Forelimb muscle (tissue), 1 donor: ENCODE data around the gene FGF12. TPM values are rescaled to one million over a fixed set of nuclear protein-coding genes. Genes with fewer than 3 reads are reported as not detected.

ENCODE experiments used
- DNase-seq: peaks from one replicate; pipeline ENCODE4 v3.0.0-alpha.2; 2013; ENCODE audit warnings: low read depth
- polyA plus RNA-seq: library from polyadenylated mRNA; unstranded; fragments of 120-200 nt; gene quantifications from one replicate; pipeline ENCODE4 v1.2.1, GENCODE V29; 2013; ENCODE audit not compliant: insufficient read length

The FGF12 gene
- polyA plus RNA-seq, 1 donor: 1.6 TPM

DNA sequence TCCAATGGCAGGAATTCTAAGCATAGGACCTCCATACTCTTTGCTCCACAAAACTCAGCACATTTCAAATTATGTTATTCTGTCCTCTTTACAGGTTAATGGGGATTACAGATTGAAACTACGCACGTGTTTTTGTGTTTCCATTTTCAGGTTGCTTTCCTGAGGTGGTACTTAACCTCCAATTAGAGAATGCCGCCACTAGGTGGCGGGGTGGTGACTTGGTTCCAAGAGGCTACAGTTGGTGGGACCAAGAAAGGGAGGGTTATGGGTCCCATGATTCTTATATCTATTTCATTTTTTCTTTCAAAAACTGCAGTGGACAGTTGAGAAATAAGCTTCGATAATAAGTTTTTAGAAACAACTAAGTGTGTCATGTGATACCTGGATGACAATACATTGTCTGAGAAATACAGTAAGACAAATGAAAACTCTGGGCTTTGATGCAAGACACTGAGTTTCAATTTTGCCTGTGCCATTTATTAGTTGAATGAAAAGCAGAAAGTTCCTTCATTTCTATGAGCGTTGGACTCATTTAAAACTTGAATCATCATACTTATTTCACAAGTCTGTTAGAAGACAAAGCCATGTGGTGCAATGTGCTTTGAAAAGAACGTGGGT, 539.0 kb downstream of the FGF12 start:
- DNase-seq: peak; percentile 2

- no peak for DNase-seq
Observed at GRCh38 chr3:192187485-192188051, 539.8 kb downstream of the FGF12 start.

DNA sequence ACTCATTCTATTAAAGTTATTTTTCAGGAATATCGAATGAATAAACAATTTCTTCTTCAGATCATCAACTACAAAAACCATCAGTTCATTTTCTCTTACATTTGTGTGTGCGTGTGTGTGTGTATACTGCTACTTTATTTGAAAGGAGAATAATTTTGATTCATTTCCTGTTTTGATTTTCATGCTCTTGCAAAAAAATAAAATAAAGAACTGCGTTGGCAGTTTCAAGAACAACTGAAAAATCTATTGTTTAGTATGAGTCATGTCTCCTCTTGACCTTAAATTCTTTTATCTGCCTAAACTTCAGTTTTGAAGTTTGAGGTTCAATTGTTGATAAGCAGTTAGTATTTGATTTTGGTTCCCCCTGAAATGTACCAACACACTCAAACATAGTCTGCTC, 540.8 kb downstream of the FGF12 start:
- no peak for DNase-seq

DNA sequence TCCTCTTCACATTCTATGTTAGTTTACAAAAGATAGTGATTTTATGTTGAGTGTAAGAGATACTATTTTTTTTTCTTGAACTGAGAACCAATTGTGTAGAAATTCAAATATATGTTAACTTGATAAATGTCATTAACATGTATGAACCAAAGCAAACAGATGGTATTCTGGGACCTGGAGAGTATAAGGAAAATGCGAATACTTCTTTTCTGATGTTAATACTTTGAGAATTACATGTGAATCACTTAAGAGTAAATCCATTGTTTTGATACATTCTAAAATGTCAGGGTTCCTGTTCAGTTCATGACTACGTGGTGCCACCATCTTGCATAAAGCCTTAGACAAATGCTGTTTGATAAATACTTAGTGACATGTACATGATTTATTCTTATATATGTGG, 541.3 kb downstream of the FGF12 start:
- no peak for DNase-seq

DNA sequence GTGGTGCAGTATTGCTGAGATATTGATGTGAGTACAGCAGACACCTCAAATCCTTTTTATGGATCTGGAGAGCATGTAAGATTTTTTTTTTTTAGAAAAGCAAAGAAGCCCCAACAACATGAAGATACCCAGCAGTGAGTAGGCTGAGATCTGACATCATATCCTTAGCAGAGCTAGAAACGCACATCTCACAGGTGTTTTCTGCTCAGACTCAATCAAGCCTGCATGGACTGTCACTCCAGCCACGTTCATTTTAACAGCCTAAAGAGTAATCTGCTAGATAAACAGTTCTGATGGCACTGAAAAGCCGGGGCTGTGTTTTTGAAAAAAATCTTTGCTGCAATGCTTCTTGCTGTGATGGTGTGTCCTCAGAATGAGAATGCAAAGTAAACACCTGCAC, 544.2 kb downstream of the FGF12 start:
- no peak for DNase-seq

DNA sequence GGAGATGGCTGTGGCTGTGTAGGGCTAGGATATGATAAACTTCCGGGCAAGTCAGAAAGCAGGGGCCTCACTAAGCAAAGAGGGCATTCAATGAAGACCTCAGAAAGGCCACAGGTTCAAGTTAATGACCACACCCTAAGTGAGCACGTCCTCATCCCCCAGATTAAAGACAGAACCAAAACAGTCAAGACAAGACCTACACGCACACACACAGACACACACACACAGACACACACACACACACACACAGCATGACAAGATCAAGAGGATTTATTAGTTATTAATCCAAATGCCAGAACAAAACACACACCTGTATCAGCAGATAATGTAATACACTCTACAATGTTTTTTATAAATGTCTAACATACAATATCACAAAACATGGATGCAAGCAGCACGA, 546.2 kb downstream of the FGF12 start:
- DNase-seq: no peak

DNA sequence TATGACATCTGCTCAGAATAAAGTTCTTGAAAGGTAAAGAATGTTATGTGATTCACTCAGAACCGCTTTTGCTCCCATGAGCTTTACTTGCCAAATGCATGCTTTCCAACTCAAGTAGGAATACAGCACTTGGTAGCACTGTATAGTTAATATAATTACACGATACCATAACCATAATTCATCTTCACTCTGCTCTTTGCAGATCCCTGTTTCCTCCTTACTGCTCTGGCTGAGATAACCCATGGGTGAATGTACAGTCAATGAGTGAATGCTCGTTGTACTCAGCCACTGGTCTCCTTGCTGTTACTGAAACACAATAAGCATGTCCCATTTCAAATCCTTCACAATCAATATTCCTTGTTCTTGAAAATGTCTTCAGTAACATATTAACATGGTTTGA, 550.0 kb downstream of the FGF12 start:
- DNase-seq: no peak

DNA sequence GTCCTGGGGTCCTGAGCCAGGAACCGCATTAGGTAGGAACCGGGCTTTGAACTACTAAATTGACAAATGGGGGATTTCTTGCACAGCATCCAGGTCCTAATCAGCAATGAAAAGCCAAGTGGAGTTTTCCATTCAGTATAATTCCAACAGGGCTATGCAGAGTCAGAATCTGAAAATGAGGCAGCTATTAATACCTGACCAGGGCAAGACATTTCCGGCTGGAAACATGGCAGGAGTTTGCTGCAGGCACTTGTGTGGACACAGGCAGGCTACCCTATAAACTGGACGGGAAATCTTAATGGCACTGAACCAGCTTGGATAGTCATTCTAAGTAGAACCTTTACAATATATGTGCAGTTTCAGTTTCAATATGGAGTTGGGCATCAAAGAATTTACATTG, 553.1 kb downstream of the FGF12 start:
- no peak for DNase-seq

DNA sequence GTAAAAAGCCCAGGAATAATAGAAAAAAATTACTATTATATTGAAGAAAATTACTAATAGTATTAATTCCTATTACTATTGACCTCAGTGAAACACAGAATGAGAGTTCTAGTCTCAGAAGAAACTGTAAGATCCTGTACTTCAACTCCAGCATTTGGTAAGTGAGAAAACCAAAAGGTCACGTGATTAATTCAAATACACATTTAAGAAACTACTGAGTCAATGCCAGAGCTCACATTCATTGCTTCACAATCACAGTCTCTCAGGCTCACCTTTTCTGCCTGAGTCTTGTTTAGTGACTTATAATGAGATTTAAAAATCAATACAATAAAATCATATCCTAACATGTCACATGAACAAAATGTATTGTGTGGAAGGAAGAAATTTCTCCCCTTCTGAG, 556.1 kb downstream of the FGF12 start:
- no peak for DNase-seq

DNA sequence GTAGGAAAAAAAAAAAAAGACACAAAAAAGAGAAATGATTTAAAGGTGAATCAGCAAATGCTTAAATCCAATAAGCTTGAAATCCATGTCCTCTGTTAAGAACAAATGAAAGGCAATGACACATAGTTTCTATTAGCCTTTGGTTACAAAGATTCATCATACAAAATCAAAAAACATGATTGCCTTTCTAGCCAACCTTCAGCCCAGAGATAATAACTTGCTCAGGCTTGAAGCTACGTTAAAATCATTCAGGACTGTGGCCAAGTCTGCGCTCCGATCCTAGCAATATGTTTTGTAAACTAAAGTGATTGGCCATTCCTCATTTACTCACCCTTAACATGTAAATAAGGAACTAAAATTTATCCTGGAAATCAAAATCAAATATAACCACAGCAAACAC, 556.7 kb downstream of the FGF12 start:
- no peak for DNase-seq

DNA sequence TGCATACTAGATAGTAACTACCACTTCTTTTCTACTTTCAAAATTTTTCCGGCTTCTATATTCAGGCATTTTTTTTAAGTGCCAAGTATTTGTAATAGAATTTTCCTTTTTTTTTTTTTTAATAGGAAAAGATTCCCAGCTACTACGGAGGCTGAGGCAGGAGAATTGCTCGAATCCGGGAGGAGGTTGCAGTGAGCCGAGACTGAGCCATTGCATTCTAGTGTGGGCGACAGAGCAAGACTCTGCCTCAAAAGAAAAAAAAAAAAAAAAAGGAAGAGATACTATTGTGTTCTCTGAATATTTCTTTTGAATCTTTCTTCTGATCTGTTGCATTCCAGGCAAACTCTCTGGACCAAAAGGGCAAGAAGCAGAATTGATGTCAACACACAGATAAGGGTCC, 557.3 kb downstream of the FGF12 start:
- no peak for DNase-seq

DNA sequence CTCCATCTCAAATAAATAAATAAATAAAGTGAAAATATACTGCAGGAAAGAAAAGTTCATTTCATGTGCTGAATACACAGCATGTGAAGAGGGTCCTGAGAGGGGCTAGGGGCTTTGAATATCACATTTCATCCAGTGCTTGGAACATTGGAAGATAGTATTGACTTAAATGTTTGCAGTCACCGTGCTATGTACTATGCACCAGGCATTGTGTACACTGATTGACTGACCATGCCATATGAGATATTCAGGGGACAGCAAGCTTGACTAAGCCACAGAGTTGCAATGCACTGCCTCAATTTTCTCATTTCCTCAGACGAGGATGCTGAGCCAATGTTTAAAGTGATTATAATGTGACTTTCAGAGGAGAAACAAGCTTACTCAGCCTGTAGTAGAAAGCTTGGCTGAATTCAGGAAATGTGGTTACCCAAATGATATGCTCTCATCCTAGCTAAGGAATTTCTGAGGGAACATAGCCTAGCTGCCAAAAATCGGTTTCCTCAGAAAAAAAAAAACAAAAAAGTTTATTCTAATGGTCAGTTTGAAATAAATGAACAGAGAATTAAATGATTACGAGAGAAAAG, 557.9 kb downstream of the FGF12 start:
- DNase-seq: no peak

- no peak for DNase-seq
Observed at GRCh38 chr3:192168202-192168601, 559.1 kb downstream of the FGF12 start.

- DNase-seq: no peak
Observed at GRCh38 chr3:192165552-192165951, 561.8 kb downstream of the FGF12 start.

GRCh38 chr3:192161661-192162060, 565.7 kb downstream of the FGF12 start:
- DNase-seq: no peak

GRCh38 chr3:192156382-192156781, 571.0 kb downstream of the FGF12 start:
- no peak for DNase-seq

DNA sequence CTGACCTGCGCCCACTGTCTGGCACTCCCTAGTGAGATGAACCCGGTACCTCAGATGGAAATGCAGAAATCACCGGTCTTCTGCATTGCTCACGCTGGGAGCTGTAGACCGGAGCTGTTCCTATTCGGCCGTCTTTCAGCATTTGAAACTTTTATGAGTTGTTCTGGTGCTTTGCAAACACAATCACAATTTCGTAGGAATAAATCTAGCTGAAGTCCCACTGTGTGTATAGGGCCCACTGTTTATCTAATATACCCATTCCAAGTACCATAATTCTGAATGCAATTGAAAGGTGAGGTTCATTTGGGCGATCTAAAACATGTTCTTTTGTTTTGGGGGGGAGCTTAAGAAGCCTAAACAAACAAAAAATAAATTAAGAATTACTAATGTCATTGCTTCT, 572.1 kb downstream of the FGF12 start:
- DNase-seq: no peak

DNA sequence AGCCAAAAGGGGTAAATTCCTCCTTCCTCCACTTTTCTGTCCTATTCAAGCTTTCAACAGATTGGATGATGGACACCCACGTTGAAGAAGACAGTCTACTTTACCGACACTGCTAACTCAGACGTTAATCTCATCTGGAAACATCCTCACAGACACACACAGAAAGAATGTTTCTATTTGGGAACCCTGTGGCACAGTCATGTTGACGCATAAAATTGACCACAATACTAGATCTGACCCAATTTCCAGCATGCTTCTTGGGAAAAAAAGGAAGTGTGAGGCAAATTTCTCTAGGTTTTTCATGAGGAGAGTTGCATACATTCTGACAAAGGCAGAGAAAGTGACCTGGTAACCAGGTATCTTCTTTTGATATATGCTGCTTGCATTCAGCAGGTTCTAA, 594.1 kb downstream of the FGF12 start:
- DNase-seq: no peak

DNA sequence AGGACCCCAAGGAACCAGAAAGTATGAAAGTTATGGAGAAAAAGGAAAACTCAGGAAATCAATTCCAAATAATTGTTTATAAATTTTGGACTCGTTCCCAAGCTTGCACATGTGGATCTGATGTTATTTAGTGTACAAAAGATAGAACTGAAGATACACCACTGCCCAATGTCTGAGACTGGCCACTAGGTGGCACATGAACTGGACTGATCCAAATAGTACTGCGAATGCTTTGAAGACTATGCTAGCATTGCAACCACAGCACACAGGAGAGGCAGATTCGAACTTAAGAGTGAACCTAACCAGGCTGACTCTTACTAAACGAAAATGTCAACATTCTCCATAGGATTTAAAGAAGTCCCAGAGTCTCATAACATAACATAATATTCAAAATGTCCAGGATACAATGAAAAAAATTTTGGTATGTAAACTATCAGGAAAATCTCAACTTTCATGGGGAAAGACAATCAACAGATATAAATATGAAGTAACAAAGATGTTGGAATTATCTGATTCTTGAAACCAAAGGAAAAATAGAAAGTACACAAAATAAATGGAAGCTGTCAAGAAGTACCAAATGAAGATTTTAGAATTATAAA, 596.7 kb downstream of the FGF12 start:
- DNase-seq: peak; percentile 11

- no peak for DNase-seq
Observed at GRCh38 chr3:192129586-192129985, 597.8 kb downstream of the FGF12 start.

- DNase-seq: no peak
Observed at GRCh38 chr3:192128922-192129321, 598.4 kb downstream of the FGF12 start.

DNA sequence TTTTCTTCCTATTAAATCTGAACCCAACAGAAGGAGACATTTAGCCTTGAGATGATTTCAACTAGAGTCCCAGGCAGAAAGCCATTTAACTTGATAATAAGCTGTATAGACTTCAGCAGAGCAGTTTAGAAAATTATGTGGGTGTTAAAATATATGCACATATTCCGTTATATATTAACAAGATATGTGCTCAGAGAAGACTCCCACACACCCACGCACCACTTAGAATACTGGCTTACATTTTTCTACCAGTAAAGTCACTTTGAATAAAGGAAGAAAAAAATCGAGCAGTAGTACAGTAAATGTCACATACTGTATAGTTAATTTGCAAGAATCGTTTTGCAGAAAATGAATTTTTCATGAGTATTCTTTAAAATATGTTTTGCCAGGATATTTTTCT, 599.3 kb downstream of the FGF12 start:
- no peak for DNase-seq

DNA sequence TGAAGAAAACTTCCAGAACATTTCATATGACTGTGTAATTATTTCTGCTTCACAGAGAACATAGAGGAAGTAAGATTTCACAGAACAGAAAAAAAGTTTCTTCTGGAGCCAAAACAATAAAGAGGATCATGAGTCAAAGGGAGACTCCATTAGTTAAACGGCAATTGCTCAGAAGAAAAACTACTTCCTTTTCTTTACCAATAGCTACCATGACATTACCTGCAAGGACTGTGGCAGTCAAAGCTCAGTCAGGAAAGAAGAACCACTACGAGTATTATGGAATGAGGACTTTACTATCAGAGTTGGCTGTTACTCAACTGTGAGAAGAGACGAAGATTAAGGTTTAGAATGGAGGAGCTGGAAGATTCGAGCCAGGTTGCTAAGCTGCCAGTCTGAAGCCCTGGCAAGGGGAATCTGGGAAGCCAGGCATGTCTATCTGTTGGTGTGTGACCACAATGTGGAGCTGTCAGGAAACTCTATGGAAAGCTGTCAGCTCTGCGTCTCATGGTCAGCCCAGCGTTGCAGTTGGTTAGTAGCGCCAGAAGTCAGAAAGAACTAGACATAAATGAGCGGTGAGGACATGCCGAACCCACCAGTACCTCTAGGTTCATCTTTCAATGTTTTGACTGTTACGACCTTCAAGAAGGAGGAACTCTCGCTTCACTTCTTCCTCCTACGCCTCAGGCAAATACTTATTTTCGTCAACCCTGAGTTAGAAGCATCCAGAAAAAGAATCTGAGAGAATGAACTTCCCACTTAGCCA, 604.3 kb downstream of the FGF12 start:
- DNase-seq: no peak
